GM18873 (cell line): Measurements from ENCODE around the gene FAM177A1.
"Not testable (repeated sequence)": the region's sequence is repeated elsewhere in the genome, so short reads cannot be mapped to it uniquely, and the experiment has no call there.

ENCODE experiments used
- ATAC-seq: cut with Tn5 transposase; IDR thresholded peaks from one replicate; pipeline ENCODE4 v1.9.1; 2021; ENCODE audit warnings: mild to moderate bottlenecking, moderate library complexity, moderate number of reproducible peaks; ENCODE audit not compliant: unreplicated experiment, low FRiP score

Gene FAM177A1

GRCh38 chr14:35046048-35046750 is at the start of gene FAM177A1:
Gene FAM177A1 (plus strand): TSS chr14:35046272. CDS start chr14:35046464, 192 bp downstream.
- ATAC-seq: peak; percentile 87

- no peak for ATAC-seq
Measured at GRCh38 chr14:34997762-34998161, 48.3 kb upstream of the FAM177A1 start.

GRCh38 chr14:34999500-34999899 is 46.6 kb upstream of the FAM177A1 start:
- ATAC-seq: no peak

- ATAC-seq: no peak
Measured at GRCh38 chr14:35001621-35002020, 44.5 kb upstream of the FAM177A1 start.

GRCh38 chr14:35004839-35005238 is 41.2 kb upstream of the FAM177A1 start:
- no peak for ATAC-seq

- no peak for ATAC-seq
Measured at GRCh38 chr14:35016568-35016967, 29.5 kb upstream of the FAM177A1 start.

- ATAC-seq: no peak
Measured at GRCh38 chr14:35020713-35021112, 25.4 kb upstream of the FAM177A1 start.

- ATAC-seq: no peak
Measured at GRCh38 chr14:35028435-35028834, 17.6 kb upstream of the FAM177A1 start.

GRCh38 chr14:35032562-35032961 is 13.5 kb upstream of the FAM177A1 start:
- no peak for ATAC-seq

GRCh38 chr14:35034440-35034833 is 11.6 kb upstream of the FAM177A1 start:
- ATAC-seq: no peak

GRCh38 chr14:35034944-35035554 is 11.0 kb upstream of the FAM177A1 start:
- not testable (repeated sequence) for ATAC-seq

- not testable (repeated sequence) for ATAC-seq
Measured at GRCh38 chr14:35038312-35038711, 7.8 kb upstream of the FAM177A1 start.

GRCh38 chr14:35042632-35043031 is 3.4 kb upstream of the FAM177A1 start:
- no peak for ATAC-seq

- no peak for ATAC-seq
Measured at GRCh38 chr14:35043046-35043445, 3.0 kb upstream of the FAM177A1 start.

GRCh38 chr14:35044939-35045797 is 904 bp upstream of the FAM177A1 start:
- no peak for ATAC-seq

- no peak for ATAC-seq
Measured at GRCh38 chr14:35045798-35046047, 349 bp upstream of the FAM177A1 start.

- ATAC-seq: peak; percentile 10
Measured at GRCh38 chr14:35046751-35047536, 872 bp downstream of the FAM177A1 start.

GRCh38 chr14:35047976-35048513 is 2.0 kb downstream of the FAM177A1 start:
- no peak for ATAC-seq

GRCh38 chr14:35050652-35051051 is 4.6 kb downstream of the FAM177A1 start:
- ATAC-seq: no peak

GRCh38 chr14:35051796-35052195 is 5.7 kb downstream of the FAM177A1 start:
- no peak for ATAC-seq
